ENCODE data around the gene CHST8. TPM values are rescaled to one million over a fixed set of nuclear protein-coding genes. Genes with fewer than 3 reads are reported as not detected.

The CHST8 gene
- total and polyA plus RNA-seq, 4 donors: 3.3 to 17.7 (median 10.5) TPM

GRCh38 chr19:33737681-33738371 lies 116.1 kb downstream of the CHST8 start:
- H3K36me3 ChIP-seq (ENCODE audit: control insufficient read depth, insufficient read depth, low read length): no peaks in the 10 kb centered on the region
- peak in 1 of 6 donors; percentile 35 for DNase-seq (ENCODE audit: low read depth in 4 of 6, low spot score in 6 of 6)
- H3K27ac ChIP-seq (ENCODE audit: low read depth, low read length): no peak overlapping the region
- peaks cover 5% of the 10 kb centered on the region for H3K27me3 ChIP-seq (ENCODE audit: control insufficient read depth, insufficient read depth, low read length)
- H3K4me3 ChIP-seq (ENCODE audit: low read depth, low read length): no peak overlapping the region
- 100% methylated on average over 1 of the region's 4 CpGs for whole genome bisulfite sequencing (ENCODE audit: insufficient coverage)
- peaks cover 23% of the 10 kb centered on the region for H3K4me1 ChIP-seq (ENCODE audit: control insufficient read depth, insufficient read depth, low read length)
- H3K9me3 ChIP-seq (ENCODE audit: control insufficient read depth, insufficient read depth, low read length): no peaks in the 10 kb centered on the region

- 20% methylated on average over 8 of the region's 9 CpGs for WGBS (ENCODE audit: insufficient coverage)
- Histone ChIP-seq H3K27me3 (ENCODE audit: control insufficient read depth, insufficient read depth, low read length) (peaks cover 7% of the 10 kb centered on the region), H3K4me1 (ENCODE audit: control insufficient read depth, insufficient read depth, low read length) (peaks cover 7% of the 10 kb centered on the region), H3K9me3 (ENCODE audit: control insufficient read depth, insufficient read depth, low read length) (no peaks in the 10 kb centered on the region), H3K27ac (ENCODE audit: low read depth, low read length) (no peak overlapping the region), H3K4me3 (ENCODE audit: low read depth, low read length) (no peak overlapping the region), H3K36me3 (ENCODE audit: control insufficient read depth, insufficient read depth, low read length) (no peaks in the 10 kb centered on the region)
- peak in 3 of 6 donors; percentile 49 to 76 (median 55) for DNase-seq (ENCODE audit: low read depth in 4 of 6, low spot score in 6 of 6)
Observed at GRCh38 chr19:33740811-33741396, 119.2 kb downstream of the CHST8 start.

- 75% methylated on average over 6 of the region's 6 CpGs for WGBS (ENCODE audit: insufficient coverage)
- H3K27ac ChIP-seq (ENCODE audit: low read depth, low read length): no peak overlapping the region
- peaks cover 3% of the 10 kb centered on the region for H3K27me3 ChIP-seq (ENCODE audit: control insufficient read depth, insufficient read depth, low read length)
- peaks cover 4% of the 10 kb centered on the region for H3K36me3 ChIP-seq (ENCODE audit: control insufficient read depth, insufficient read depth, low read length)
- no peaks in the 10 kb centered on the region for H3K9me3 ChIP-seq (ENCODE audit: control insufficient read depth, insufficient read depth, low read length)
- H3K4me3 ChIP-seq (ENCODE audit: low read depth, low read length): no peak overlapping the region
- DNase-seq (ENCODE audit: low read depth in 4 of 6, low spot score in 6 of 6): no peak
- peaks cover 7% of the 10 kb centered on the region for H3K4me1 ChIP-seq (ENCODE audit: control insufficient read depth, insufficient read depth, low read length)
Observed at GRCh38 chr19:33745297-33745696, 123.5 kb downstream of the CHST8 start.

GRCh38 chr19:33746159-33746558 lies 124.4 kb downstream of the CHST8 start:
- DNase-seq (ENCODE audit: low read depth in 4 of 6, low spot score in 6 of 6): peak in 1 of 6 donors; percentile 17
- peaks cover 15% of the 10 kb centered on the region for H3K4me1 ChIP-seq (ENCODE audit: control insufficient read depth, insufficient read depth, low read length)
- peaks cover 4% of the 10 kb centered on the region for H3K36me3 ChIP-seq (ENCODE audit: control insufficient read depth, insufficient read depth, low read length)
- no peak overlapping the region for H3K4me3 ChIP-seq (ENCODE audit: low read depth, low read length)
- H3K27ac ChIP-seq (ENCODE audit: low read depth, low read length): no peak overlapping the region
- 94% methylated on average over 2 of the region's 8 CpGs for WGBS (ENCODE audit: insufficient coverage)
- H3K27me3 ChIP-seq (ENCODE audit: control insufficient read depth, insufficient read depth, low read length): peaks cover 3% of the 10 kb centered on the region
- no peaks in the 10 kb centered on the region for H3K9me3 ChIP-seq (ENCODE audit: control insufficient read depth, insufficient read depth, low read length)

- H3K4me3 ChIP-seq (ENCODE audit: low read depth, low read length): no peak overlapping the region
- peaks cover 26% of the 10 kb centered on the region for H3K4me1 ChIP-seq (ENCODE audit: control insufficient read depth, insufficient read depth, low read length)
- DNase-seq (ENCODE audit: low read depth in 4 of 6, low spot score in 6 of 6): no peak
- H3K36me3 ChIP-seq (ENCODE audit: control insufficient read depth, insufficient read depth, low read length): peaks cover 4% of the 10 kb centered on the region
- H3K9me3 ChIP-seq (ENCODE audit: control insufficient read depth, insufficient read depth, low read length): no peaks in the 10 kb centered on the region
- WGBS (ENCODE audit: insufficient coverage): 40% methylated on average over 1 of the region's 4 CpGs
- H3K27me3 ChIP-seq (ENCODE audit: control insufficient read depth, insufficient read depth, low read length): peaks cover 3% of the 10 kb centered on the region
- no peak overlapping the region for H3K27ac ChIP-seq (ENCODE audit: low read depth, low read length)
Observed at GRCh38 chr19:33747273-33747672, 125.5 kb downstream of the CHST8 start.

- H3K4me3 ChIP-seq (ENCODE audit: low read depth, low read length): no peak overlapping the region
- no peak for DNase-seq (ENCODE audit: low read depth in 4 of 6, low spot score in 6 of 6)
- H3K27ac ChIP-seq (ENCODE audit: low read depth, low read length): no peak overlapping the region
- no peaks in the 10 kb centered on the region for H3K9me3 ChIP-seq (ENCODE audit: control insufficient read depth, insufficient read depth, low read length)
- H3K36me3 ChIP-seq (ENCODE audit: control insufficient read depth, insufficient read depth, low read length): peaks cover 4% of the 10 kb centered on the region
- peaks cover 26% of the 10 kb centered on the region for H3K4me1 ChIP-seq (ENCODE audit: control insufficient read depth, insufficient read depth, low read length)
- H3K27me3 ChIP-seq (ENCODE audit: control insufficient read depth, insufficient read depth, low read length): no peaks in the 10 kb centered on the region
- 94% methylated on average over 7 of the region's 8 CpGs for WGBS (ENCODE audit: insufficient coverage)
Observed at GRCh38 chr19:33748231-33748630, 126.5 kb downstream of the CHST8 start.

- Histone ChIP-seq H3K27me3 (ENCODE audit: control insufficient read depth, insufficient read depth, low read length) (no peaks in the 10 kb centered on the region), H3K4me3 (ENCODE audit: low read depth, low read length) (no peak overlapping the region), H3K36me3 (ENCODE audit: control insufficient read depth, insufficient read depth, low read length) (peaks cover 4% of the 10 kb centered on the region), H3K27ac (ENCODE audit: low read depth, low read length) (no peak overlapping the region), H3K4me1 (ENCODE audit: control insufficient read depth, insufficient read depth, low read length) (peaks cover 26% of the 10 kb centered on the region), H3K9me3 (ENCODE audit: control insufficient read depth, insufficient read depth, low read length) (no peaks in the 10 kb centered on the region)
- 81% methylated on average over 3 of the region's 3 CpGs for WGBS (ENCODE audit: insufficient coverage)
- no peak for DNase-seq (ENCODE audit: low read depth in 4 of 6, low spot score in 6 of 6)
Observed at GRCh38 chr19:33749016-33749415, 127.3 kb downstream of the CHST8 start.

- 92% methylated on average over 12 of the region's 12 CpGs for WGBS (ENCODE audit: insufficient coverage)
- H3K4me1 ChIP-seq (ENCODE audit: control insufficient read depth, insufficient read depth, low read length): peaks cover 26% of the 10 kb centered on the region
- H3K27ac ChIP-seq (ENCODE audit: low read depth, low read length): no peak overlapping the region
- no peak overlapping the region for H3K4me3 ChIP-seq (ENCODE audit: low read depth, low read length)
- no peaks in the 10 kb centered on the region for H3K9me3 ChIP-seq (ENCODE audit: control insufficient read depth, insufficient read depth, low read length)
- no peaks in the 10 kb centered on the region for H3K27me3 ChIP-seq (ENCODE audit: control insufficient read depth, insufficient read depth, low read length)
- DNase-seq (ENCODE audit: low read depth in 4 of 6, low spot score in 6 of 6): no peak
- peaks cover 4% of the 10 kb centered on the region for H3K36me3 ChIP-seq (ENCODE audit: control insufficient read depth, insufficient read depth, low read length)
Observed at GRCh38 chr19:33749619-33750175, 127.9 kb downstream of the CHST8 start.

GRCh38 chr19:33750587-33751435 lies 129.1 kb downstream of the CHST8 start:
- H3K27me3 ChIP-seq (ENCODE audit: control insufficient read depth, insufficient read depth, low read length): no peaks in the 10 kb centered on the region
- peak in 2 of 6 donors; percentile 54 to 71 for DNase-seq (ENCODE audit: low read depth in 4 of 6, low spot score in 6 of 6)
- WGBS (ENCODE audit: insufficient coverage): 53% methylated on average over 12 of the region's 18 CpGs
- H3K36me3 ChIP-seq (ENCODE audit: control insufficient read depth, insufficient read depth, low read length): peaks cover 4% of the 10 kb centered on the region
- no peak overlapping the region for H3K4me3 ChIP-seq (ENCODE audit: low read depth, low read length)
- H3K27ac ChIP-seq (ENCODE audit: low read depth, low read length): no peak overlapping the region
- peaks cover 26% of the 10 kb centered on the region for H3K4me1 ChIP-seq (ENCODE audit: control insufficient read depth, insufficient read depth, low read length)
- no peaks in the 10 kb centered on the region for H3K9me3 ChIP-seq (ENCODE audit: control insufficient read depth, insufficient read depth, low read length)

Measured in spinal cord (tissue), 10 donors.